Measurements from ENCODE around the gene TASOR.

TASOR gene

DNA sequence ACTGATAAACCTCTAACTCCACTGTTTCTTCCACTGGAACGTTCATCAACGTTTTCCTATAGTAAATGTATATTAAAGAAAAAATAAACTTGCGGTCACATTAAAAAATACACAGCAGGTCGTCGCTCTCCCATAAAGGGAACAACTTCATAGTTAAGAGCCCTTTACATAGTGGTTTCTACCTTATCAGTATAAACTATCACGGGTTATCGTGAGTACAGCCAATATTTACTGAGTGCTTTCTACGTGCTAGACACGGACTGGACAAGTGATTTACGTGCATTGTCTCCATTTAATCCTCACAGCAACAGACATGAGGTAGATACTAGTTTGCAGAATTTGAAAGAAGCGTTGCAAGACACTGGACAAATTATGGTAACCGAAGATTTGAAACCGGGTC is 964 bp upstream of the TASOR start:
- DNase-seq, result no peak

DNA sequence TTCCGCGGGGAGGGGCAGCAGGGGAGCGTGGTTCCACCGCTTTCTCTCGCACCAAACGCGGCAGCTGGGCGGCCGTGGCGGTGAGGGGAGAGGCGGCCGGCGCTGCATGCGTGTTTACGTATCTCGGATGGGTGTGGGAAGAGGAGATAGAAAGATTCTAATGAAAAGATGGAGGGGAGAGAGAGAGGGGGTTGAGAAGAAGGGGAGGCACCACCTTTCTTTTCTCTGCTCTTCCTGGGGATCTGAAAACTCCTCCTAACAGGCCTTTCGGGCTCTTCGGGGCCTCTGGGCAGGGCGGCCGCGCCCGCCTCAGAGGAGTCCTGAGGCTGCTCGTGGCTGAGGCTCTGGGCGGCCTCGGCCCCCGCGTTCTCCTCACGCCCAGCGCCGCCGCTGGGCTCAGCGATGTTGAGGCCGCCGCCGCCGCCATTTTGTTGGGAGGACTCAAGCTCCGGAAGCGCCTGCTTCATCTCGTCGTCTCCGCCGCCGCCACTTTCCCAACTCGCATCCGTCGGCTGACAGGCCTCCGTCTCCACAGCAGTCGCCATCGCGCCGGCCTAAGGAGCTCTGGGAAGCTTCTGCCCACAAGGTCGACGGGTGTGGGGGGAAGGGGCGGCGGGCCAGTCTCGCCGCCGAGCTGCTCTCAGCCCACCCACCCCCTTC is 473 bp downstream of the TASOR start:
- peak; percentile 89 for DNase-seq

DNA sequence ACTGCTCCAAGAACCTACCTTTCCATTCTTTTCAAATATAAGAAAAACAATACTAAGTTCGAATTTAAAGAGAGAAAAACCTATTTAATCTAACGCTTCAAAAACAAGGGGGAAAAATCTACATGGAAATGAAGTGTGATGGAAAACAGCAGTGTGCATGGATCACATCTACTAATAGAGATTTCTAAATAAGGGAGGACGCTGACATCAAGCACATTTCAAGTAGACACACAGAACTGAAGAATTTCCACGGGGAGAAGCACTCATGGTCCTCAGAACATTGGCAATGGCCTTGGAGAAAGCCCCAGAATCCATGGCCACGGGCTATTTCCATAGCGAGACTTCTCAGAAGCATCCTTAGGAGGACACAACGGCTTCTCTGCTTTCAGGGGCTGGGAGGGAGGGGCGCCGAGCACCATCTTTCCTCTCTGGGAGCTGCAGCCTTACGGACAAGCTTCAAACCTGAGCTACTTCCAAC is 1.0 kb downstream of the TASOR start:
- no peak for DNase-seq

DNA sequence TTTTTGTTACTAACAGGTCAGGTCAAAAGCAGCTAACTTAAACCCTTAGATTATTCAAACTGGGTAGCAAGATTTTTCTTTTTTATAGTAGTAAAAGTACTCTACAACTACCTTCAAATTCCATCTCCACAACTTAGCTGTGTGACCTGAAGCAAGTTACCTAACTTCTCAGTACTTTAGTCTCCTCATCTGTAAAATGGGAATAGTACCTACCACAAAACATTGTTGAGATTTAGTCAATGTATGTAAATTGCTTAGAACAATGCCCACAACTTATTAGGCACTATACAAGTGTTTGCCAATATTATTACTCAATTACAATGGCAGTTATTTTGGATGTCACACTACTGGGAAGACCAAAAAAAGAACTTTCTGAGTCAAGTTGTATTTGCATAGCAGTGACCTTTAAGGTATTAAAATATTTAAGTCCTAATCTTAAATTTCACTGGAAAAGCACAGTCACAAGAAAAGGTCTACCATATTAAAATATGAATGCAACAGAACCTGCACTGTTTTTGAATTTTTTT is 2.9 kb downstream of the TASOR start:
- no peak for DNase-seq

DNA sequence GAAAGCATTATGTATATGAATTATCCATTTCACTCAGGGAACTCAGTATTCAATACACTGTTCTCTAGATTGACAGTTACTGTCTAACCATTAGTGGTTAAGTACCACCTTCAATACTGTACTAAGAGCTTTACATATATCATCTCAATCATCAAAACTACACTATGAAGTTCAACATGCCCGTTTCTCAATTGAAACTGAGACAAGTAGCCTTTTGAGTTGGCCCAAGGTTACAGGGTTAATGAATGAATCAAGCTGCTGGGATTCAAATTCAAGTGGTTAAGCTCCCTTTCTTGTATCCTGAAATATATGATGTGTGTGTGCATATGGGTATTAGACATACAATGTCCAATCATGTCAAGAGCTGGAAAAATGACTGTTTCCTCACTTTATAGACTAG is 5.8 kb downstream of the TASOR start:
- peak; percentile 61 for DNase-seq

DNA sequence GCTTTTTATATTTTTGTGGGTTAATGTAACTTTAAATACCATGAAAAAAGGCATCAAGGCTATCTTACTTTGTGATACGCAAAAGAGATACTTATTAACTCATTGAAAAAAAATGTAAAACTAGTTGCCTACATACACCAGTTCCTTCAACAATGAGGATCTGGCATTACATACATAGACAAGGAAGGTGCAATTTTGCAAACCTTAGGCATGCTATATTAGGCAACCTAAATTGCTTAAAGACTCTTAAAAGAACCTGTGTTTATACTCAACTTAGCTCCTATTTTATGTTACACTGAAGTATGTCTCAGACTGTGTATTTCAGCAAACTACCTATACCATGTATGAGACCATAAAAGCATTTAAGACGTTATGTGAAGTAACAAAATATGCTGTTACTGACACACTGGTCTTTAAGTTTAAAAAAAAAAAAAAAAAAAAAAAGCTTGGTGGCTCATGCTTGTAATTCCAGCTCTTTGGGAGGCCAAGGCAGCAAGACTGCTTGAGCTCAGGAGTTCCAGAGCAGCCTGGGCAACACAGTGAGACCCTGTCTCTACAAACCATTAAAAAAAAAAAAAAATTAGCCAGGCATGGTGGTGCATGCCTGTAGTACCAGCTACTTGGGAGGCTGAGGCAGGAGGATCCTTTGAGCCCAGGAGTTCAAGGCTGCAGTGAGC is 9.1 kb downstream of the TASOR start:
- no peak for DNase-seq

DNA sequence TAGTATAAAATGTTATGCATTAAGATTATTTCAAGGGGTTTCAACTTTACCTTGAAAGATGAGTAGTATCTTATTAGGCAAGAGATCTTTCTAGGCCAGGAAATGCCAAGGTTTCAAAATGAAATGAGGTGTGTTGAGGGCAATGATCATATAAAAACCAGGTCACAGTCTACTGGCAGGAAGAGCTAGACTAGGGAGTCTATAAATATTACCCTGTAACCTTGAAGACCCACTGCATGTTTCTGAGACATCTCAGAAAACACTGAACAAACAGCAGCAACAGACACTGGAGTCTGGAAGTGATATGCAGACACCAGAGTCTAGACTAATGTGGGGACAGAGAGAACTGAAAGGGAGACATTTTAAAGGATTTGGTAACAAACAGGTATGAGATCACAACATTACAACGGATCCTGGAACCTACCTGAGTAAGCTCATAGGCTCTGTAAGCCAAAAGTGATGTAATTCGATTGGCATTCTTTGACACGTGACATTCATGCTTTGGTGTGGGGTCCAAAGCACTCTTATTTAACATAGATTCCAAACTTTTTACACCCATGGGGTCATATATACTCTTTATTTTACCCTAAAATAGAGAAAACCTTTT is 15.0 kb downstream of the TASOR start:
- DNase-seq, result peak; percentile 38

DNA sequence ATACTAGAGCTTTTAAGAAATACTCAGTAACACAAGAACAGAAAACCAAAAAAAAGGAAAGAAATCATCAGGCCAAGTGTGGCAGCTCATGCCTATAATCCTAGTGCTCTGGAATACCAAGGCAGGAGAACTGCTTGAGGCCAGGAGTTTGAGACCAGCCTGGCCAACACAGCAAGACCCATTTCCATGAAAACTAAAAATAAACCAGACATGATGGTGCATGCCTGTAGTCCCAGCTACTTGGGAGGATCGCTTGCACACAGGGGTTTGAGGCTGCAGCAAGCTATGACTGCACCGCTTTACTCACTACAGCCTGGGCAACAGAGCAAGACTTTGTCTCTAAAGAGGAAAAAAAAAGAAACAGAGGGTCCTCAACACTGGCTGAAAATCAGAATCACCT is 18.2 kb downstream of the TASOR start:
- DNase-seq, result no peak

DNA sequence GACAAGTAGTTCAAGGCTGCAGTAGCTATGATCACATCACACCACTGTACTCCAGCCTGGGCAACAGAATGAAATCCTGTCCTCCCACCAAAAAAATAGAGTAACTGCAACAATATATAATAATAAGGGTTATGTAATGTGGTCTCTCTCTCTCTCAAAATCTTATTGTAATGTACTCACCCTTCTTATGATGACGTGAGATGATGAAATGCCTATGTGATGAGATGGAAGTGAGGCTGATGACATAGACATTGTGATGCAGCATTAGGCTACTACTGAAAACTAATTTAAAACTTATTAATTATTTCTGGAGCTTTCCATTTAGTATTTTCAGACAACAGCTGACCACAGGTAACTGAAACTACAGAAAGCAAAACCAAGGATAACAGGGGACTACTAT is 27.4 kb downstream of the TASOR start:
- DNase-seq, result no peak

DNA sequence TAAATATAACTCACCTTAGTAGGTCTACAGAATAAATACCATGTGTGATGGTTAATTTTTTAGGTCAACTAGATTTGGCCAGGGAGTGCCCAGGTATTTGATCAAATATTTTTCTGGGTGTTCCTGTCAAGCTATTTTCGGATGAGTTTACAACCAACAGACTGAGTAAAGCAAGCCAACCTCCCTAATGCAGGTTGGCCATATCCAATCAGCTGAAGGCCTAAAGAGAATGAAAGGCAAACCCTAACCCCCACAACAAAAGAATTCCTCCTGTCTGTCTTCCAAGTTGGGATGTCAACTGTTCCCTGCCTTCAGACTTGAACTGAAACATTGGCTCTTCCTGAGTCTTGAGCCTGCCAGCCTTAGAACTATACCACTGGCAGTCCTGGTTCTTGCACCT is 28.6 kb downstream of the TASOR start:
- peak; percentile 11 for DNase-seq

DNA sequence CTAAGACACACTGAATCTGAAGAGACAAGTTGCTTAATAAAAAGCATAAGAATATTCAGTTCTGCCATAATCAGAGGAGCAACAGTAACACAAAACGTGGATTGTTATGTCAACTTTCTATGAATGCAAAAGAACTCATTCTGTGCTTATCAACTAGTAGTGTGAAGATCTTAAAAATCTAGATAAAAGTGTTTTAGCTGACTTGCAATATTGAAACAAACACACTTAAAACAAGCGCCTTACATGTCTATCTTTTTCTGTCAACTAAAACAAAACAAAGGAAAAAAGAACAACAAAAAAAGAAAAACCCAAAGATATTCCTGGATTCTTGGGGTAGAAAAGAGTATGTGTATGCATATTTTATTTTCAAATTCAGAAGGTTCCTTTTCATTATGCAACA is 37.7 kb downstream of the TASOR start:
- DNase-seq, result no peak

DNA sequence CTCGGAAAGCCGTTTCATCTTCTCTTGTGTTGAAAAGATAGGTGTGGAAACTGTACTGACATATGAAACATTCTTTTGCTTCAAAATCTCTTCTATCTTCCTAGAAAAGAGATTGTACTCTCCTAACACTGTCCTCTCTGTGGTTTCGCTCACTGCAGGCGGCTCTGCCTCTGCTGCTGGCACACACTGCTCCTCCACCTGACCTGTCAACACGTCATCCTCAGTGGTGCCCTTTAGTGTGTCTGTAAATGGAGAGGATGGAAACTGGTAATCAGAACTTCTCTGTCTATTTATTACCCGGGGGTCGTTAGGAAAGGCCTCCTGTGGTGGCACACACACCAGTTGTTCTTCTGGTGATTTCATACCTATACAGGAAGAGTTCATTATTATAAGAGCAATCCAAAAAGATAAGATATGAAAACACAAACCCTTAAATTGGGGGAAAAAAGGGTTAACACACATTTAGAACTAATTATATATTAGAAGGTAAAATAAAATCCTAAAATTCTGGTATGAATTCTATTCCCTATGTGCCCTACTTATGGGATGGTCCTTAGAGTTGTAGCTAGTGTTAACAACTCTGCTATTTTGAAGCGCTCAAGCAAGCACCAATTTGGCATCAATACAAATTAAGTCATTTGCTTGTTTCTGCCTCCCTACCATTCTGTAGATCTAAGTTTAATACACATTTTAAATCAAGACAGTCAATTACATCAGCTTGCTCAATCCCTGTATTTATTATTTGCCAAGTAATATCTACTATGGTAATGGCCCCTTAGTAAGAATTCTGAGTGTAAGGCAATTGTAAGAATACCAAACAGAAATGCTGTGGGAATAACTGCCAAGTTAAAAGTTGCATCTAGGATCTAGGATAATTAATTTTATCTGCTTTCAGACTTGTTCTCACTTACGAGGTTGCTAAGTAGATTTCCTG is 49.2 kb downstream of the TASOR start:
- DNase-seq, result no peak

All from activated CD4-positive, alpha-beta T cell treated with anti-CD3 and anti-CD28 coated beads, Interleukin-10, Interleukin-2, amounts not matched to agents 100 ng/mL and 50 ng/mL, durations not matched to agents 16 hours and 8 hours (primary cell).